ENCODE results near the gene EIPR1.

EIPR1 gene

GRCh38 chr2:3265471-3265870 lies 112.1 kb downstream of the EIPR1 start:
- Mint-ChIP-seq H3K27me3 (ENCODE audit: low read depth) (no peaks in the 10 kb centered on the region), H3K36me3 (ENCODE audit: low read depth) (peaks cover 3% of the 10 kb centered on the region), H3K9me3 (no peaks in the 10 kb centered on the region), H3K4me1 (peaks cover 9% of the 10 kb centered on the region), H3K27ac (no peak overlapping the region), H3K4me3 (no peak overlapping the region)
- TF ChIP-seq CTCF (IDR thresholded peaks at IDR 0.05; ENCODE audit: unreplicated experiment in 3 of 3): no peak

- TF ChIP-seq CTCF (IDR thresholded peaks at IDR 0.05; ENCODE audit: unreplicated experiment in 3 of 3): no peak
- H3K27ac Mint-ChIP-seq: no peak overlapping the region
- H3K9me3 Mint-ChIP-seq: no peaks in the 10 kb centered on the region
- peaks cover 3% of the 10 kb centered on the region for H3K36me3 Mint-ChIP-seq (ENCODE audit: low read depth)
- H3K27me3 Mint-ChIP-seq (ENCODE audit: low read depth): no peaks in the 10 kb centered on the region
- H3K4me1 Mint-ChIP-seq: peaks cover 9% of the 10 kb centered on the region
- H3K4me3 Mint-ChIP-seq: no peak overlapping the region
Measured at GRCh38 chr2:3264010-3264744, 113.4 kb downstream of the EIPR1 start.

GRCh38 chr2:3263487-3263886 lies 114.1 kb downstream of the EIPR1 start:
- H3K36me3 Mint-ChIP-seq (ENCODE audit: low read depth): peaks cover 3% of the 10 kb centered on the region
- no peaks in the 10 kb centered on the region for H3K9me3 Mint-ChIP-seq
- H3K27ac Mint-ChIP-seq: no peak overlapping the region
- peaks cover 9% of the 10 kb centered on the region for H3K4me1 Mint-ChIP-seq
- H3K27me3 Mint-ChIP-seq (ENCODE audit: low read depth): no peaks in the 10 kb centered on the region
- H3K4me3 Mint-ChIP-seq: no peak overlapping the region
- no peak for TF ChIP-seq CTCF (IDR thresholded peaks at IDR 0.05; ENCODE audit: unreplicated experiment in 3 of 3)

DNA sequence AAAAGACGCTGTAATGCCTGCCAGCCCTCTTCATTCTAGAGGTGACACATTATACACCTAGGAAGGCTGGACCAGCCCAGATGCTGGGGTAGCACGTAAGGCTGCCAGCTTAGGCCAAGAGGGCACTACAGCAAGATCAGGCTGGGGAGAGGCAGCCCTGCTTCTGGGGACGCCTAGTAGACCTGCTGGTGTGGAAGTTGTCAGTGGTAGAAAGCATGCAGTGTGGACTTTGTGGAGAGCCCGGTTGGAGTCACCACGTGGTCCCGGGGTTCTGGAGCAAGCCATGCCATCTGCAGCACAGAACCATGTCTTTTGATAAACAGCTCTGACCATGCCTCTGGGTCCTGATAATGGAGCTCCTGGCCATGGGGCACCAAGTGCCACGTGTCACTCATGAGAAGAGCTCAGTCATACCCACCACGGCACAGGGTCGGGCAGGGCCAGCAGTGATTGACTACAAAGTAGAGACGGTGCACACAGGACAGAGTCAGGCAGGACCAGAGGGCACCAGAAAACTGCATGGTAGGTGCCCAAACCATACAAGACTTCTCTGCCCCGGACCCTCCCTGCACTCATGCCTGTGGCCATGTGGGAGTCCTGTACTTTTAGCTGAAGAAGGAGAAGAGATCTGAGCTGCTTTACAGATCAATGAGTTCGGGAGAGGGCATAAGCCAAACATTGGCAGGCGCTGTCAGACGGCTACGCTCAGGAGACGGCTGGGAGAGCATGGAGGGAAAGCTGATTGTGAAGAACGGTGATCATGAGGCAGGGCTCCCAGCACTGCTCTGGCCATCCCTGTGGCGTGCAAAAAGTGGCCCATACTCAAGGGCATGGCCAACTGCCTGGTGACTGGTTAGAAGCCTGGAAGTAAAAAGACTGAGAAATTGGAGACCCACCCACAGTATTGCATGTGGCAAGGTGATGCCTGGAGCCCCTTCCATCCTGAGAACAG lies 114.9 kb downstream of the EIPR1 start:
- TF ChIP-seq CTCF (IDR thresholded peaks at IDR 0.05; ENCODE audit: unreplicated experiment in 3 of 3): no peak
- no peak overlapping the region for H3K4me3 Mint-ChIP-seq
- no peaks in the 10 kb centered on the region for H3K27me3 Mint-ChIP-seq (ENCODE audit: low read depth)
- peaks cover 3% of the 10 kb centered on the region for H3K36me3 Mint-ChIP-seq (ENCODE audit: low read depth)
- no peaks in the 10 kb centered on the region for H3K9me3 Mint-ChIP-seq
- no peak overlapping the region for H3K27ac Mint-ChIP-seq
- peaks cover 9% of the 10 kb centered on the region for H3K4me1 Mint-ChIP-seq

DNA sequence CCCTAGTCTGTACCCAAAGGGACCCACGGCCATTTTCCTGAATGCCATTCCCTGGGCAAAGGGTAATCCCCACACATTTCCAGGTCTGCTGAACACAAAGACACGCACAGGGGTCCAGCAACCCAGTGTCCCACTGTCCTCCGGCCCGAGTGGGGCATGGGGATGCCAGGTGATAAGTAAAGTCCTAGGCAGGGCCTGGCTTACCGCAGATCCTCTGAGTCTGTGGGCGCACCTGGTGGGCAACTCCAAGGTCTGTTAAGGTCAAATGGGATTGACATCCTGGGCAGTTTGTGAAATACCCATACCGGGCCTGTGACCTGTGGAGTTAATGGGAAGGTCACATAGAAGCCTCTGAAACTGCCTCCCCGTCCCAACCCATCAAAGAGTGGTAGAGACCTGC lies 116.1 kb downstream of the EIPR1 start:
- H3K27ac Mint-ChIP-seq: no peak overlapping the region
- TF ChIP-seq CTCF (IDR thresholded peaks at IDR 0.05; ENCODE audit: unreplicated experiment in 3 of 3): no peak
- H3K4me1 Mint-ChIP-seq: peaks cover 9% of the 10 kb centered on the region
- no peak overlapping the region for H3K4me3 Mint-ChIP-seq
- no peaks in the 10 kb centered on the region for H3K27me3 Mint-ChIP-seq (ENCODE audit: low read depth)
- H3K36me3 Mint-ChIP-seq (ENCODE audit: low read depth): peaks cover 3% of the 10 kb centered on the region
- H3K9me3 Mint-ChIP-seq: no peaks in the 10 kb centered on the region
